IMR-90 (cell line): Measurements from ENCODE around the gene GZMB. TPM values are rescaled to one million over a fixed set of nuclear protein-coding genes. Genes with fewer than 3 reads are reported as not detected.

ENCODE experiments used
- ATAC-seq: fragments of 200-7000 bp; cut with Tn5 transposase; 2 replicates; pipeline ENCODE4 v1.9.1; 2020; ENCODE audit warnings: low read depth, mild to moderate bottlenecking, moderate library complexity
- BruUV-seq: library from RNA; stranded (reverse); fragments of 400-500 nt; replicated peaks from 2 replicates; lab custom pipeline; 2021; lab: Mats Ljungman, UMichigan
- CTCF ChIA-PET: fragments of 300-600 bp; formaldehyde crosslinking; extraction: SDS; loops from one replicate; lab custom pipeline; 2021; ENCODE audit warnings: antibody characterized with exemption; lab: Yijun Ruan, JAX
- POLR2A ChIA-PET: fragments of 300-600 bp; sonication (Branson Sonifier 250); formaldehyde crosslinking; loops from one replicate; lab custom pipeline; 2022; ENCODE audit warnings: antibody characterized with exemption; ENCODE audit not compliant: unreplicated experiment; lab: Charles Lee
- DNase-seq: peaks from one replicate; pipeline ENCODE4 v3.0.0; 2013
- H2AFZ ChIP-seq: replicated peaks from 2 replicates; pipeline ENCODE3; 2013; ENCODE audit warnings: low read length, mild to moderate bottlenecking; ENCODE audit not compliant: poor library complexity
- H2AK5ac ChIP-seq: 2 replicates; pipeline ENCODE4 v1.6.1; 2013; ENCODE audit warnings: low read depth, low read length, inconsistent platforms
- H2AK9ac ChIP-seq: replicated peaks from 2 replicates; pipeline ENCODE3; 2013; ENCODE audit warnings: mild to moderate bottlenecking, low read depth, low read length, moderate library complexity; ENCODE audit not compliant: poor library complexity
- H2BK120ac ChIP-seq: 2 replicates; pipeline ENCODE4 v1.6.1; 2013; ENCODE audit warnings: low read depth, low read length, inconsistent platforms
- H2BK15ac ChIP-seq: 3 replicates; pipeline ENCODE4 v1.6.1; 2013; ENCODE audit warnings: low read depth, low read length, inconsistent platforms
- H2BK20ac ChIP-seq: 2 replicates; pipeline ENCODE4 v1.6.1; 2013; ENCODE audit warnings: low read depth, mild to moderate bottlenecking, inconsistent platforms, low read length, moderate library complexity
- H2BK5ac ChIP-seq: 2 replicates; pipeline ENCODE4 v1.6.1; 2013; ENCODE audit warnings: mild to moderate bottlenecking, low read depth, low read length, inconsistent platforms; ENCODE audit not compliant: poor library complexity, severe bottlenecking
- H3K14ac ChIP-seq: replicated peaks from 2 replicates; pipeline ENCODE4 v1.6.1; 2013; ENCODE audit warnings: low read depth, low read length, inconsistent platforms
- H3K18ac ChIP-seq: 2 replicates; pipeline ENCODE4 v1.6.1; 2013; ENCODE audit warnings: low read depth, low read length, control low read depth
- H3K23ac ChIP-seq: 2 replicates; pipeline ENCODE4 v1.6.1; 2013; ENCODE audit warnings: low read depth, low read length, inconsistent platforms
- H3K27ac ChIP-seq: 2 replicates; pipeline ENCODE4 v1.5.1; 2013; ENCODE audit warnings: mild to moderate bottlenecking, control low read depth, low read length; ENCODE audit not compliant: insufficient read depth
- H3K27me3 ChIP-seq: 2 replicates; pipeline ENCODE4 v1.6.1; 2013; ENCODE audit warnings: low read length; ENCODE audit not compliant: control insufficient read depth, insufficient read depth
- H3K36me3 ChIP-seq: 2 replicates; pipeline ENCODE4 v1.6.1; 2013; ENCODE audit warnings: low read length, mixed read lengths; ENCODE audit not compliant: control insufficient read depth, insufficient read depth
- H3K4ac ChIP-seq: 2 replicates; pipeline ENCODE4 v1.6.1; 2013; ENCODE audit warnings: low read depth, low read length, inconsistent platforms
- H3K4me1 ChIP-seq: 2 replicates; pipeline ENCODE4 v1.6.1; 2013; ENCODE audit warnings: low read length, mixed read lengths; ENCODE audit not compliant: control insufficient read depth, insufficient read depth
- H3K4me2 ChIP-seq: 2 replicates; pipeline ENCODE4 v1.6.1; 2013; ENCODE audit warnings: low read depth, mild to moderate bottlenecking, control low read depth, low read length, moderate library complexity
- H3K4me3 ChIP-seq: 2 replicates; pipeline ENCODE4 v1.5.1; 2013; ENCODE audit warnings: low read depth, mild to moderate bottlenecking, control low read depth, low read length, moderate library complexity; ENCODE audit not compliant: insufficient read depth
- H3K56ac ChIP-seq: 2 replicates; pipeline ENCODE4 v1.6.1; 2013; ENCODE audit warnings: low read length, inconsistent platforms; ENCODE audit not compliant: insufficient read depth; ENCODE audit errors: extremely low read depth
- H3K79me1 ChIP-seq, 2 experiments: 2 replicates each; pipeline ENCODE4 v1.6.1; 2013; ENCODE audit warnings: low read length in 2 of 2, inconsistent platforms in 1 of 2, low read depth in 1 of 2
- H3K9ac ChIP-seq: 2 replicates; pipeline ENCODE4 v1.6.1; 2013; ENCODE audit warnings: low read depth, low read length, control low read depth
- H3K9me1 ChIP-seq: 2 replicates; pipeline ENCODE4 v1.6.1; 2013; ENCODE audit warnings: low read length, inconsistent platforms; ENCODE audit not compliant: insufficient read depth
- H3K9me3 ChIP-seq: 2 replicates; pipeline ENCODE4 v1.6.1; 2013; ENCODE audit warnings: low read length; ENCODE audit not compliant: control insufficient read depth, insufficient read depth
- H4K20me1 ChIP-seq: 2 replicates; pipeline ENCODE4 v1.6.1; 2013; ENCODE audit warnings: low read length, inconsistent platforms; ENCODE audit not compliant: insufficient read depth
- H4K5ac ChIP-seq: 2 replicates; pipeline ENCODE4 v1.6.1; 2013; ENCODE audit warnings: mild to moderate bottlenecking, low read depth, low read length, control low read depth
- H4K8ac ChIP-seq, 2 experiments: 2 replicates each; pipeline ENCODE4 v1.6.1; 2013; ENCODE audit warnings: low read depth in 2 of 2, low read length in 2 of 2, control low read depth in 1 of 2, inconsistent platforms in 1 of 2
- H4K91ac ChIP-seq: 2 replicates; pipeline ENCODE4 v1.6.1; 2013; ENCODE audit warnings: low read depth, low read length, inconsistent platforms; ENCODE audit not compliant: insufficient read depth
- BHLHE40 ChIP-seq: fragments of 150-350 bp; IDR thresholded peaks from 2 replicates; pipeline ENCODE4 v1.6.1; 2016; ENCODE audit warnings: mild to moderate bottlenecking, low read depth, low read length
- CEBPB ChIP-seq: IDR thresholded peaks from 2 replicates; pipeline ENCODE4 v1.6.1; 2012; ENCODE audit warnings: low read depth, low read length, improper control_type of control experiment
- CHD1 ChIP-seq: IDR thresholded peaks from 2 replicates; pipeline ENCODE4 v1.6.1; 2012; ENCODE audit warnings: low read depth, low read length, improper control_type of control experiment
- FOS ChIP-seq: fragments of 150-350 bp; IDR thresholded peaks from 2 replicates; pipeline ENCODE4 v1.6.1; 2016; ENCODE audit warnings: low read depth, low read length
- MAFK ChIP-seq: IDR thresholded peaks from 2 replicates; pipeline ENCODE4 v1.6.1; 2012; ENCODE audit warnings: low read depth, low read length, improper control_type of control experiment
- MAZ ChIP-seq: IDR thresholded peaks from 2 replicates; pipeline ENCODE4 v1.6.1; 2012; ENCODE audit warnings: low read depth, mild to moderate bottlenecking, low read length, improper control_type of control experiment, moderate library complexity, borderline replicate concordance
- MXI1 ChIP-seq: IDR thresholded peaks from 2 replicates; pipeline ENCODE4 v1.6.1; 2012; ENCODE audit warnings: low read depth, mild to moderate bottlenecking, low read length, moderate library complexity, borderline replicate concordance
- NFE2L2 ChIP-seq: fragments of 150-350 bp; IDR thresholded peaks from 2 replicates; pipeline ENCODE4 v1.6.1; 2016; ENCODE audit warnings: low read depth, mild to moderate bottlenecking, low read length
- POLR2A ChIP-seq: IDR thresholded peaks from 2 replicates; pipeline ENCODE4 v1.6.1; 2012; ENCODE audit warnings: mild to moderate bottlenecking, low read depth, low read length
- RAD21 ChIP-seq: IDR thresholded peaks from 2 replicates; pipeline ENCODE4 v1.6.1; 2012; ENCODE audit warnings: low read length, improper control_type of control experiment
- RCOR1 ChIP-seq: IDR thresholded peaks from 2 replicates; pipeline ENCODE4 v1.6.1; 2012; ENCODE audit warnings: mild to moderate bottlenecking, low read length, improper control_type of control experiment; ENCODE audit not compliant: insufficient replicate concordance
- RFX5 ChIP-seq: IDR thresholded peaks from 2 replicates; pipeline ENCODE4 v1.8.0; 2012; ENCODE audit warnings: low read depth, mild to moderate bottlenecking, low read length, moderate library complexity
- SMC3 ChIP-seq: fragments of 150-350 bp; IDR thresholded peaks from 2 replicates; pipeline ENCODE4 v1.6.1; 2016; ENCODE audit warnings: low read depth, mild to moderate bottlenecking, antibody characterized with exemption, low read length, moderate library complexity
- USF2 ChIP-seq: fragments of 150-350 bp; IDR thresholded peaks from 2 replicates; pipeline ENCODE4 v1.6.1; 2017; ENCODE audit warnings: mild to moderate bottlenecking, antibody characterized with exemption, low read length, low read depth
- WGBS, 2 experiments: methylation state at CpG; one replicate each; pipeline versions ENCODE4 v1.1.5 to v1.1.7; 2013; ENCODE audit warnings: missing lambda C conversion rate in 2 of 2; ENCODE audit not compliant: insufficient read length in 1 of 2; ENCODE audit errors: extremely low coverage in 2 of 2; 5-methylcytosine and 5-hydroxymethylcytosine counted together
- dilution Hi-C: fragments of 300-500 bp; cut with HindIII; formaldehyde crosslinking; loops from one replicate; pipeline ENCODE4 v1.14.3; 2018; ENCODE audit warnings: low sequenced_read_pairs; ENCODE audit not compliant: unreplicated experiment
- in situ Hi-C: fragments of 300-500 bp; cut with MboI; formaldehyde crosslinking; loops from 3 replicates; pipeline ENCODE4 v1.14.3; 2019; ENCODE audit warnings: low sequenced_read_pairs, inconsistent platforms, mixed read lengths
- intact Hi-C: fragments of 100-400 bp; cut with micrococcal nuclease; formaldehyde crosslinking; loops from 2 replicates; pipeline ENCODE4 v1.10.0; 2022
- polyA plus RNA-seq, 3 experiments: library from polyadenylated mRNA; depleted of rRNA; stranded (reverse); fragments of >200 nt; gene quantifications; 2 replicates each; pipeline ENCODE4 v1.2.3, GENCODE V29; 2012; ENCODE audit warnings: low replicate concordance in 1 of 3
- total RNA-seq: library from RNA; depleted of rRNA; stranded (reverse); fragments of >200 nt; gene quantifications from 2 replicates; pipeline ENCODE4 v1.2.3, GENCODE V29; 2012
- TF ChIP-seq, protein P1 (sequence below): fragments of 150-350 bp; IDR thresholded peaks from 2 replicates; pipeline ENCODE4 v1.6.1; 2016; ENCODE audit warnings: low read depth, mild to moderate bottlenecking, low read length, moderate library complexity, borderline replicate concordance
- TF ChIP-seq, protein P2 (sequence below): conservative IDR thresholded peaks from 2 replicates; pipeline ENCODE4 v1.5.1; 2012; ENCODE audit warnings: mild to moderate bottlenecking, low read depth, low read length, improper control_type of control experiment

The GZMB gene
- total and polyA plus RNA-seq, 2 of the 4 experiments (the other 2 are of a cell fraction): not detected

GRCh38 chr14:24607081-24607480, 26.9 kb downstream of the GZMB start:
- intact Hi-C loops: no loop called here
- no peak overlapping the region for H3K4ac ChIP-seq
- no peak overlapping the region for H3K4me3 ChIP-seq
- no peak overlapping the region for H2AK9ac ChIP-seq
- H3K14ac ChIP-seq: no peak overlapping the region
- no peak overlapping the region for H3K23ac ChIP-seq
- no TSS peak for BruUV-seq
- H3K18ac ChIP-seq: no peak overlapping the region
- no peaks in the 10 kb centered on the region for H3K9me1 ChIP-seq
- no peaks in the 10 kb centered on the region for H3K27me3 ChIP-seq
- no peaks in the 10 kb centered on the region for H3K79me1 ChIP-seq
- dilution Hi-C loops: no loop called here
- no peak overlapping the region for H4K5ac ChIP-seq
- TF ChIP-seq FOS (no peak), CEBPB (no peak), BHLHE40 (no peak), USF2 (no peak), RFX5 (no peak), POLR2A (no peak), RCOR1 (no peak), MAFK (no peak), NFE2L2 (no peak), SMC3 (no peak), RAD21 (no peak), MAZ (no peak), MXI1 (no peak), CHD1 (no peak)
- TF ChIP-seq, protein P1, sequence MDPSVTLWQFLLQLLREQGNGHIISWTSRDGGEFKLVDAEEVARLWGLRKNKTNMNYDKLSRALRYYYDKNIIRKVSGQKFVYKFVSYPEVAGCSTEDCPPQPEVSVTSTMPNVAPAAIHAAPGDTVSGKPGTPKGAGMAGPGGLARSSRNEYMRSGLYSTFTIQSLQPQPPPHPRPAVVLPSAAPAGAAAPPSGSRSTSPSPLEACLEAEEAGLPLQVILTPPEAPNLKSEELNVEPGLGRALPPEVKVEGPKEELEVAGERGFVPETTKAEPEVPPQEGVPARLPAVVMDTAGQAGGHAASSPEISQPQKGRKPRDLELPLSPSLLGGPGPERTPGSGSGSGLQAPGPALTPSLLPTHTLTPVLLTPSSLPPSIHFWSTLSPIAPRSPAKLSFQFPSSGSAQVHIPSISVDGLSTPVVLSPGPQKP: no peak
- TF ChIP-seq, protein P2, sequence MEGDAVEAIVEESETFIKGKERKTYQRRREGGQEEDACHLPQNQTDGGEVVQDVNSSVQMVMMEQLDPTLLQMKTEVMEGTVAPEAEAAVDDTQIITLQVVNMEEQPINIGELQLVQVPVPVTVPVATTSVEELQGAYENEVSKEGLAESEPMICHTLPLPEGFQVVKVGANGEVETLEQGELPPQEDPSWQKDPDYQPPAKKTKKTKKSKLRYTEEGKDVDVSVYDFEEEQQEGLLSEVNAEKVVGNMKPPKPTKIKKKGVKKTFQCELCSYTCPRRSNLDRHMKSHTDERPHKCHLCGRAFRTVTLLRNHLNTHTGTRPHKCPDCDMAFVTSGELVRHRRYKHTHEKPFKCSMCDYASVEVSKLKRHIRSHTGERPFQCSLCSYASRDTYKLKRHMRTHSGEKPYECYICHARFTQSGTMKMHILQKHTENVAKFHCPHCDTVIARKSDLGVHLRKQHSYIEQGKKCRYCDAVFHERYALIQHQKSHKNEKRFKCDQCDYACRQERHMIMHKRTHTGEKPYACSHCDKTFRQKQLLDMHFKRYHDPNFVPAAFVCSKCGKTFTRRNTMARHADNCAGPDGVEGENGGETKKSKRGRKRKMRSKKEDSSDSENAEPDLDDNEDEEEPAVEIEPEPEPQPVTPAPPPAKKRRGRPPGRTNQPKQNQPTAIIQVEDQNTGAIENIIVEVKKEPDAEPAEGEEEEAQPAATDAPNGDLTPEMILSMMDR: no peak
- H3K27ac ChIP-seq: no peak overlapping the region
- 8% methylated on average over 2 of the region's 4 CpGs; no CpG with 5 or more reads in 1 of the 2 experiments for WGBS, 2 experiments
- H3K4me2 ChIP-seq: no peak overlapping the region
- no peaks in the 10 kb centered on the region for H3K4me1 ChIP-seq
- H2AFZ ChIP-seq: no peak overlapping the region
- H4K91ac ChIP-seq: no peak overlapping the region
- ATAC-seq: no peak
- ChIA-PET POLR2A (no interaction called here), CTCF (no interaction called here)
- no peaks in the 10 kb centered on the region; the same call in 1 of the 2 replicates for H4K20me1 ChIP-seq
- no peak overlapping the region for H2BK120ac ChIP-seq
- no peaks in the 10 kb centered on the region for H3K36me3 ChIP-seq
- no peak overlapping the region for H3K56ac ChIP-seq
- in situ Hi-C loops: no loop called here
- no peaks in the 10 kb centered on the region for H3K9me3 ChIP-seq
- H3K9ac ChIP-seq: no peak overlapping the region
- H2BK15ac ChIP-seq: no peak overlapping the region
- no peak overlapping the region for H4K8ac ChIP-seq
- DNase-seq: no peak
- no peak overlapping the region for H2BK5ac ChIP-seq
- H2BK20ac ChIP-seq: no peak overlapping the region
- H2AK5ac ChIP-seq: no peak overlapping the region
